ENCODE measurements around the gene PRR16.

DNA sequence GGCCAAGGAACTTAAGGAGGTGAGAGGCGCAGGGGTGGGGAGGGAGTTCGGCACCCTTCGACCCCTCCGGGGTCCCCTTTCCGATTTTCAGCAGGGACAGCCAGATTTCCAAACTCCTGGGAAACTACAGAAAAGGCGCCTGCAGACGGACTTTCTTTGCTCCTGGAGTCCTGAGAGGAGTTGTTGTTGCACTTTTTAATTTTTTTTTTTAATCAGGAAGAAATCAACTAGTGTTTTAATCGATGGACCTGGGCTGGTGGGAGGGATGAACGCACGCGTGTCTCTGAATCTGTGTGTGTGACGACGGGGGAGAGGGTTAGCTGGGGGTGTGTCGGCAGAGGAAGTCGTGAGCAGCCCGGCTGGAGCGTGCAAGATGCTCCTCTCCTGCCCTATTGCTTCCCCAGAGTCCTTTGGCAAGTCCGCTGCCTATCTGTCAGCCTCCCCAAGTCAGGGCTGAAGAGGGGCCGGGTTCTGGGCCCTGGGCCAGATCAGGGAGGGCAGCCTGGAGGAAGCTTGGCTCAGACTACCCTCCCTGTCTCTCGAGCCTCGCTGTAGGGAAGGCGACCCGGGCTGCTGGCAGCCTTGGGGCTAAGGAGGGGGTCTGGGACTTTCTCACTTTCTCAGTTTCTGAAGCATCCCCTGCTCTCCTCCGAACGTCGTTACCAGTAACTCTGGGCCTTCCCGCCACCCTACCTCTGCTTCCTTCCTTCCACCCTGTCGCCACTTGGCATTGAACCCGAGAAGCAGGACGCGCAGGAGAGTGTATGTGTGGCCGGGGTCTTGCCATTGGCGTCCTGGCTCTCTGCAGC lies 731 bp downstream of the PRR16 start:
- TF ChIP-seq EP300 (IDR thresholded peaks at IDR 0.05), result no peak
- no peak for TF ChIP-seq POLR2A (IDR thresholded peaks at IDR 0.05)

Measured in sigmoid colon (tissue), 4 donors.